ENCODE measurements around the gene ADAP1. TPM values are rescaled to one million over a fixed set of nuclear protein-coding genes. Genes with fewer than 3 reads are reported as not detected.
A peak's percentile ranks its signal among the peaks of the same experiment; 100 is the strongest.

Gene ADAP1
- total RNA-seq, 2 donors from 2014 or later, result 3.8 to 6.5 TPM

GRCh38 chr7:922334-923107 lies 32.0 kb downstream of the ADAP1 start:
- H3K4me3 ChIP-seq (ENCODE audit: low read length), result no peak overlapping the region
- no peak overlapping the region for H3K27ac ChIP-seq (ENCODE audit: low read depth, low read length)
- no peaks in the 10 kb centered on the region for H3K36me3 Mint-ChIP-seq (ENCODE audit: low read depth)
- H3K9me3 Mint-ChIP-seq, result no peaks in the 10 kb centered on the region
- no peak for TF ChIP-seq CTCF (conservative IDR thresholded peaks at IDR 0.05)
- peak; percentile 30 for DNase-seq
- H3K4me1 Mint-ChIP-seq, result no peaks in the 10 kb centered on the region
- no peaks in the 10 kb centered on the region for H3K27me3 ChIP-seq (ENCODE audit: control insufficient read depth, insufficient read depth, low read length, poor library complexity, severe bottlenecking)
- H3K9ac ChIP-seq (ENCODE audit: extremely low read depth, low read length, poor library complexity, severe bottlenecking), result no peak overlapping the region
- no peaks in the 10 kb centered on the region for H3K9me3 ChIP-seq (ENCODE audit: control insufficient read depth, low read length)
- no peaks in the 10 kb centered on the region for H3K27me3 Mint-ChIP-seq (ENCODE audit: insufficient read depth)
- no peaks in the 10 kb centered on the region for H3K36me3 ChIP-seq (ENCODE audit: control insufficient read depth, insufficient read depth, low read length)
- H3K4me1 ChIP-seq (ENCODE audit: control insufficient read depth, insufficient read depth, low read length), result peaks cover 2% of the 10 kb centered on the region
- H3K4me3 Mint-ChIP-seq, result no peak overlapping the region
- WGBS, 2 experiments (ENCODE audit: insufficient coverage in 1 of 2, insufficient read length in 1 of 2), result 82 to 90% methylated on average over 16 to 25 of the region's 29 CpGs
- no peak overlapping the region for H3K27ac Mint-ChIP-seq

- no peaks in the 10 kb centered on the region for H3K36me3 ChIP-seq (ENCODE audit: control insufficient read depth, insufficient read depth, low read length)
- H3K27me3 ChIP-seq (ENCODE audit: control insufficient read depth, insufficient read depth, low read length, poor library complexity, severe bottlenecking), result no peaks in the 10 kb centered on the region
- DNase-seq, result no peak
- H3K4me3 Mint-ChIP-seq, result no peak overlapping the region
- H3K27ac Mint-ChIP-seq, result no peak overlapping the region
- no peaks in the 10 kb centered on the region for H3K9me3 Mint-ChIP-seq
- no peak overlapping the region for H3K27ac ChIP-seq (ENCODE audit: low read depth, low read length)
- no peaks in the 10 kb centered on the region for H3K27me3 Mint-ChIP-seq (ENCODE audit: insufficient read depth)
- no peak overlapping the region for H3K4me3 ChIP-seq (ENCODE audit: low read length)
- 89 to 92% methylated on average over 24 to 36 of the region's 36 CpGs for WGBS, 2 experiments (ENCODE audit: insufficient coverage in 1 of 2, insufficient read length in 1 of 2)
- peaks cover 2% of the 10 kb centered on the region for H3K4me1 ChIP-seq (ENCODE audit: control insufficient read depth, insufficient read depth, low read length)
- no peak for TF ChIP-seq CTCF (conservative IDR thresholded peaks at IDR 0.05)
- no peaks in the 10 kb centered on the region for H3K36me3 Mint-ChIP-seq (ENCODE audit: low read depth)
- no peaks in the 10 kb centered on the region for H3K4me1 Mint-ChIP-seq
- no peaks in the 10 kb centered on the region for H3K9me3 ChIP-seq (ENCODE audit: control insufficient read depth, low read length)
- H3K9ac ChIP-seq (ENCODE audit: extremely low read depth, low read length, poor library complexity, severe bottlenecking), result no peak overlapping the region
Measured at GRCh38 chr7:921581-922333, 32.7 kb downstream of the ADAP1 start.

GRCh38 chr7:921071-921461 lies 33.4 kb downstream of the ADAP1 start:
- Mint-ChIP-seq H3K27me3 (ENCODE audit: insufficient read depth) (no peaks in the 10 kb centered on the region), H3K27ac (no peak overlapping the region), H3K4me1 (no peaks in the 10 kb centered on the region), H3K9me3 (no peaks in the 10 kb centered on the region), H3K4me3 (no peak overlapping the region), H3K36me3 (ENCODE audit: low read depth) (no peaks in the 10 kb centered on the region)
- TF ChIP-seq CTCF (conservative IDR thresholded peaks at IDR 0.05), result no peak
- Histone ChIP-seq H3K27me3 (ENCODE audit: control insufficient read depth, insufficient read depth, low read length, poor library complexity, severe bottlenecking) (no peaks in the 10 kb centered on the region), H3K9ac (ENCODE audit: extremely low read depth, low read length, poor library complexity, severe bottlenecking) (no peak overlapping the region), H3K36me3 (ENCODE audit: control insufficient read depth, insufficient read depth, low read length) (no peaks in the 10 kb centered on the region), H3K4me3 (ENCODE audit: low read length) (no peak overlapping the region), H3K27ac (ENCODE audit: low read depth, low read length) (no peak overlapping the region), H3K4me1 (ENCODE audit: control insufficient read depth, insufficient read depth, low read length) (peaks cover 2% of the 10 kb centered on the region), H3K9me3 (ENCODE audit: control insufficient read depth, low read length) (no peaks in the 10 kb centered on the region)
- WGBS, 2 experiments (ENCODE audit: insufficient coverage in 1 of 2, insufficient read length in 1 of 2), result 94% methylated on average over 11 to 15 of the region's 15 CpGs
- DNase-seq, result no peak
